Urinary bladder (tissue), 4 donors: Measurements from ENCODE around the gene GPR3. TPM values are rescaled to one million over a fixed set of nuclear protein-coding genes. Genes with fewer than 3 reads are reported as not detected.
A peak's percentile ranks its signal among the peaks of the same experiment; 100 is the strongest.

Experiments used
- DNase-seq: peaks from one replicate; pipeline ENCODE4 v3.0.0-alpha.2; 2015; ENCODE audit errors: extremely low spot score
- H3K27ac ChIP-seq: one replicate; pipeline ENCODE4 v1.5.1; 2013; ENCODE audit warnings: low read depth, mild to moderate bottlenecking, moderate library complexity
- H3K36me3 ChIP-seq: one replicate; pipeline ENCODE4 v1.6.1; 2013; ENCODE audit warnings: mild to moderate bottlenecking, moderate library complexity; ENCODE audit not compliant: insufficient read depth
- H3K4me1 ChIP-seq: one replicate; pipeline ENCODE4 v1.6.1; 2013; ENCODE audit warnings: mild to moderate bottlenecking, moderate library complexity; ENCODE audit not compliant: insufficient read depth
- H3K4me3 ChIP-seq: one replicate; pipeline ENCODE4 v1.5.1; 2013; ENCODE audit warnings: low read depth, low read length
- WGBS: extraction: QIAGEN DNeasy Blood & Tissue Kit; methylation state at CpG from one replicate; pipeline ENCODE4 v1.1.7; 2013; 5-methylcytosine and 5-hydroxymethylcytosine counted together
- polyA plus RNA-seq: library from polyadenylated mRNA; stranded (reverse); fragments of 200-250 nt; gene quantifications from one replicate; pipeline ENCODE4 v1.2.3, GENCODE V29; 2013
- total RNA-seq: library from RNA; depleted of rRNA; stranded (reverse); fragments of >200 nt; gene quantifications from one replicate; pipeline ENCODE4 v1.2.3, GENCODE V29; 2014
- donor health status: healthy with polysubstance abuse.
- donor health status: healthy.

GPR3 gene
- total and polyA plus RNA-seq, 2 donors = 0.16 to 1.8 TPM

DNA sequence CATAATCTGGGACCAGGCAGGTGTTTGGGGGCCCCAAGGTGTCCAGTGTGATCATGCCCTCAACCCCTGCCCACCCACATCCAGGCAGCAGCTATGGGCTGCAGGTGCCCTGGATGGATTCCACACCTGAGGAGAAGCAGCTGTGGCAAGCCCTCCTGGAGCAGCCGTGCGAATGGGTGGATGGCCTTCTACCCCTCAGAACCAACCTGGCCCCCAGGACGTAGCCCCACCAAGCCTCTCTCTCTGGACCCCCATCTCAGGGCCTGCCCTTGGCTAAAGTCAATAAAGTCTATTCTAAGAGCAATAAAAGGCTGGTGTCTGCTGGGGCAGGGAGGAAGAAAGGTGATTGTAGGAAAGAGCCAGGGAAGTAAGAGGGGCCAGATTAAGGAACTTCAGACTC lies 38.8 kb upstream of the GPR3 start:
- WGBS = 89% methylated on average over 3 of the region's 3 CpGs

DNA sequence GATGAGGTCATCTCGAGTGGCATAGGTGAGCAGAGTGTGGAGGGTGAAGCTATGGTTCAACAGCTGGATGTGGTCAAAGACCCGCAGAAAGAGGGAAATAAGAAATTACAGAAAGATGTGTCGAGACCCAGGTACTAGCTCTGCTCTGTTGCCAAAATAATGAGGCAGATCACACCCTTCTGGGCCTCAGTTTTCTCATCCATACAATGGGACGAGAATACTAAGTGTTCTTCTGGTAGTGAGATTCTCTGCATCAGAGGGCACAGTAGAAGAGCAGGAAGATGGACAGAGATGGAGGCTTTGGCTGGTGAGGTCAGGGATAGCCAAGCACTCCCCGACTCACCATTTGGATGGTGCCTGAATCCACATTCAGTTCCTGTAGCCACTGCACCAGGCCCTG lies 36.7 kb upstream of the GPR3 start:
- Histone ChIP-seq H3K27ac (no peak overlapping the region), H3K36me3 (no peaks in the 10 kb centered on the region), H3K4me1 (no peaks in the 10 kb centered on the region), H3K4me3 (no peak overlapping the region)
- DNase-seq = no peak
- 94% methylated on average over 5 of the region's 5 CpGs for WGBS

More for the DNA sequence above, 38.8 kb upstream of the GPR3 start:
- Histone ChIP-seq H3K4me1 (no peaks in the 10 kb centered on the region), H3K36me3 (no peaks in the 10 kb centered on the region), H3K4me3 (no peak overlapping the region), H3K27ac (no peak overlapping the region)
- DNase-seq = no peak

DNA sequence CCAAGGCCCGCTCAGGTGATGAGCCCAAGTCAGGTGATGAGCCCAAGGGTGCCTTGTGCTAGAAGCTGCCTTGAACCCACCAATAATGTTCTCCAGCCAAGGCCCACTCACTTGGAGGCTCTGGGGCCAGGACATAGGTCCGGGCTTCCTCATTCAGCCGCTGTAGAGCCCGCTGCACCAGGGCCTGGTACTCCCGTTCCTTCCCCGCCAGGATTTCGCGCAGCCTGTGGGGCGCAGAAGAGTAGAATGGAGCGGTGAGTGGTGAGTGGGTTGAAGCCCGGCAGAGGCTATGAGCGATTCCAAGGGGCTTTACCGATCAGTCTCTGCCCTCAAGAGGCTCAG lies 36.2 kb upstream of the GPR3 start:
- H3K4me1 ChIP-seq = no peaks in the 10 kb centered on the region
- 87% methylated on average over 13 of the region's 13 CpGs for WGBS
- DNase-seq = no peak
- no peaks in the 10 kb centered on the region for H3K36me3 ChIP-seq
- H3K4me3 ChIP-seq = no peak overlapping the region
- no peak overlapping the region for H3K27ac ChIP-seq

DNA sequence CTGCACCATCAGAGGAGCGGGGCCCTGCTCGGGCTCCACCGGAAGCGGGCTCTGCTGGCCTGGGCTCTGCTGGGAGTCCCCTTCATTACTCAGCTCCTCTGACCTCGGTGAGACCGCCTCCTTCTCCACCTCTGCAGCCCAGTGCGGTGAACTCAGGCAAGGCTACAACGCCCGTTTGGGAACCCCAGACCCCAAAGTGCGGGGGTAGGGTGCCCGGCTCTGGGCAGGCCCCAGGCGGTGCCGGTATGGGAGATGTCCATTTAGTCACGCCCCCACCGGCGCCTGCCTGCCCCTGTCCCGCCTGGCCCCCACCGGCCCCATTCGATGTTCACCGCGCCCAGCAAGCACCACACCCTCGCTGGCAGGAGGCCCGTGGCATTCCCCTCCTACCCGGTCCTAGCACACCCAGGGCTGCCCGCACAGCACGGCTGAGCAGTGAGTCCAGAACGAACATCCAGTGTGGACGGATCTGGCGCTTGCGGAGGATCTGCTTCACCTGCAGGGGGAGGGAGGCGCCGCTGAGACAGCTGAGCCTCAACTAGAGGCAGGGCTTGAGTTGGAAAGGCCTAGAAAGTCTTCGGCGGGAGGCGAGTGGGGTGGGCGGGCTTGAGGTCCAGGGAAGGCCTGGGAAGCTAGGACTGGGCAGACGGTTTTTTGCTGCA lies 35.7 kb upstream of the GPR3 start:
- DNase-seq = no peak
- no peaks in the 10 kb centered on the region for H3K36me3 ChIP-seq
- no peak overlapping the region for H3K27ac ChIP-seq
- H3K4me3 ChIP-seq = no peak overlapping the region
- H3K4me1 ChIP-seq = no peaks in the 10 kb centered on the region
- WGBS = 76% methylated on average over 37 of the region's 37 CpGs

DNA sequence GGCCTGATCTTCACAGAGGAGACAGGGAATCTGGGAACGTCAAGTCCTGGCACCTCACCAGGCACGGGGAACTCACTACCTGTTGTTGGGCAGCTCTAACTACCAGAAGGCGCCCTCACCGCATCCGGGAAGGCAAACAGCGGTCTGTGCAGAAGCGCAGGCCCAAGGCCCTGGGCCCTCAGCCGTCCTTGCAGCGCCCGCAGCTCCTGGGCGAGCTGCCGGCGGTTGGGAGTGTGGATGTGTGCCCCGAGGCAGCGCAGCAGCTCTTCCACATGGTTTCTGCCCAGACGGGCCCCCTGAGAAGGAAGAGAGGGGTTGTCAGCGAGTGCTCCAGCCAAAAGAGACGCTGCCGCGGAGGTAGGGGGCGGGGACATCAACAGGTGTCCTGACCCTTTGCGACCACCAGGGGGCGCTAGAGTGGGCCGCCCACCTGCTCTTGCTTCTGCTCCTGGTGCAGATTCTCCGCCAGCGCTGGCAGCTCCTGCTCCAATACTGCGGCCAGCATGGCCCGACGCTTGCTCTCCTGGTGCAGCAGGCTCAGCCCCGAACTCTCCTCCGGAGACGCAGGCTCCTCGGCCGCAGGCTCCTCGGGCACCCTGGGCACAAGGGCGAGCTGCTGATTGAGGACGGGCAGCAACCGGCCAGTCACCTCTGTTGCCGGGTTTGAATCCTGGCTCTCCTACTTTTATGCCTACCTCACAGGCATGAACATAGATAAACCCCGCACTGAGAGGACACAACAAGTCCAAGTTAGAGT lies 35.0 kb upstream of the GPR3 start:
- no peak overlapping the region for H3K4me3 ChIP-seq
- H3K4me1 ChIP-seq = no peaks in the 10 kb centered on the region
- H3K27ac ChIP-seq = peak overlapping the region; percentile 47
- 39% methylated on average over 40 of the region's 40 CpGs for WGBS
- DNase-seq = no peak
- no peaks in the 10 kb centered on the region for H3K36me3 ChIP-seq

DNA sequence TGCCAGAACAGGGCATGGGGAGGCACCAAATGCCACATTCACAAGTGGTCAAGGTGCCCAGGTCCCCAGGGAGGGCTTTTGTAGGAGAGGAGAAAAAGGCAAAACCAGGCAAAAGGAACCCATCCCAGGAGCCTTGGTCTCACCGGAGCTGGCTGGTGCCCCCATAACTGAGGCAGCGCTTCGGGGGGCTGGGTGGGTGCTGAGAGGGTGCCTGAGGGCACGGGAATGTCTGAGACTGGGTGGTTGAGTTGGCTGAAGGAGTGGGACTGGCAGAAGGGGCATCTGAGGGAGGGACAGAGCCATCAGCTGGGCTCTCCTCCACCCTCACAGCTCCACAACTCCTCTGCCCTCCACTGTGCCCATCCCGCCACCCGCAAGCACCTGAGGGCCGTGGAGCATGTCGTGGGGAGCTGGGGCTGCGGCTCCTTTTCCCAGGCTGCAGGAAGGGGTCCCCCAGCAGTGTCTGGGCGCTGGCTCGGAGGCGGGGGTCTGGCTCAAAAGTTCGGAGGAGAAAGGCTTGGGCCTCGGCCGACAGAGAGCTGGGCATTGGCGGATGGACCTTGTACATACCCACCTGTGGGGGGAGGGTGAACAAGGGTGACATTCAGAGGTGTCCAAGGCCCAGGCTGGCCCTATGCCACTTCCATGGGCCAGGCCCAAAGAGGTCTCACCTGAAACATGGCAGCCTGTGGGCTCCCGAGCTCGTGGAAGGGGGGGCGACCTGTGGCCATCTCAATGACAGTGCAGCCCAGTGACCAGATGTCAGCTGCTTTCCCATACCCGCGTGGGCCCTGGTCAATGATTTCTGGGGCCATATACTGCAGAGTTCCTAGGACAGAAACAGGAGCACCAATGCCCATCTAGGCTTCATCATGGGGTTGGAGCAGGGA lies 34.1 kb upstream of the GPR3 start:
- Histone ChIP-seq H3K27ac (no peak overlapping the region), H3K4me3 (no peak overlapping the region), H3K4me1 (no peaks in the 10 kb centered on the region), H3K36me3 (no peaks in the 10 kb centered on the region)
- 97% methylated on average over 21 of the region's 21 CpGs for WGBS
- DNase-seq = no peak

DNA sequence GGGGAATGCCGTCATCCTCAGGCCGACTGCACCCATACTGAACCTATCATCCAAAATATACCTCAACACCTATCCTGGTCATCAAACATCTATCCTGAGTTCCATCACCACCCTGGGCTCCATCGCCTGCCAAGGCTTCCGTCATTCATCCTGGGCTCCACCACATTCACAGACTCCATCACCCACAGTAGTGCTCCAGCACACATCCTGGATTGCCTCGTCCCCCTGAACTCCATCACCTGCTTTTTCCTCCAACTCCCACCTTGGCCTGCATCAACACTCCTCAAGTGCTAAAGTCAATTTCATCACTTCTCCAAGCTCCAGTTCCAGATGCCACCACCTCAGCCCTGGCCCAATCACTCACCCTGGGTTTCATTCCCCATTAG lies 33.5 kb upstream of the GPR3 start:
- Histone ChIP-seq H3K36me3 (no peaks in the 10 kb centered on the region), H3K4me3 (no peak overlapping the region), H3K27ac (no peak overlapping the region), H3K4me1 (no peaks in the 10 kb centered on the region)
- DNase-seq = no peak
- 99% methylated on average over 5 of the region's 5 CpGs for WGBS

DNA sequence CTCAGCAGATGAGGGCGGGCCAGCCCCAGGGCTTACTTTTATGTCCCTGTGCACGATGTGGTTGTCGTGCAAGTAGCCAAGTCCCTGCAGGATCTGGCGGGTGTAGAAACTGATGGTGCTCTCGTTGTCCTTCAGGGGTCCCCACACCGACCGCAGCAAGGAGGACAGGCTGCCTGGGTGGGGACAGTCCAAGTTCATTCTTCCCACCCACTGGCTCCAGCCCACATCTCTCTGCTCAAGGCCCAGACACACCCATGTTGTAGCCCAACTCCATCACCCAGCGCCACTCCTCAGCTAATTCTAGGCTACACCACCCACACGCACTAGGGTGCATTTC lies 32.6 kb upstream of the GPR3 start:
- Histone ChIP-seq H3K27ac (no peak overlapping the region), H3K36me3 (no peaks in the 10 kb centered on the region), H3K4me1 (no peaks in the 10 kb centered on the region), H3K4me3 (no peak overlapping the region)
- 74% methylated on average over 9 of the region's 9 CpGs for WGBS
- no peak for DNase-seq

DNA sequence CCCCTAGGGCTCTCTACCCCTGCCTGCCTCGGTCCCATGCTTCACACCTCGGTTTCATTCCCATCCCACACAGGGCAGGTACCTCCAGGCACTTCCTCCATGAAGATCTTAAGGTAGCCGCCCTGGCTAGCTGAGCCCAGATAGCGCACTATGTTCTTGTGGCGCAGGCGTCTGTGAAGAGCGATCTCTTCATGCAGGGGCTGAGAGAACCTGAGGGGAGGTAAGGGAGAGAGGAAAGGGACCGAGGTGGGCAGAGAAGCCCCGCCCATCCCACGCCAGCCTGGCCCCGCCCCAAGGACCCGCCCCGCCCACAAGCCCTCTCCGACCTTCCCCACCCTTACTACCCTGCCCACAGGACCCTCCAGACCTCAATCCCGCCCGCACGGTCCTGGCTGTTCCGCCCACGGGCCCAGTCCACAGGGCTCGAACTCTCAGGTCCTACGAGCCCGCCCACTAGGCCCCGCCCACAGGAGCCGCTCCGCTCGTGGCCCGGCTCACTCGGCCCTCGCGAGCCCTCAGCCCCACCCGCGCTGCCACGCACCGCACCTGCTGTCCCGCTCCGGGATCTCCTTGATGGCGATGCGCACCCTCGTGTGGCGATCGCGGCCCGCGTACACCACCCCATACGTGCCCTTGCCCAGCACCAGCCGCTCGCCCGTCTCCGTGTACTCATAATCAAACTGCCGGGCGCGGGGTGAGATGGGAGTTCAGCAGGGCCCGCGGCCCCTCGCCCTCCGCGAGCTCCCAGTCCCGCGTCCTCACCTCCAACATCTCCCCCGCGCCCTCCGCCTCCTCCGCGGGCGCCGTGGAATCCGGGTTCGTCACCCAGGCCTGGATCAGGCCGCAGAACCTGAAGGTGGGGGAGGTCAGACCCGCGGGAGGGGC lies 32.0 kb upstream of the GPR3 start:
- no peaks in the 10 kb centered on the region for H3K36me3 ChIP-seq

DNA sequence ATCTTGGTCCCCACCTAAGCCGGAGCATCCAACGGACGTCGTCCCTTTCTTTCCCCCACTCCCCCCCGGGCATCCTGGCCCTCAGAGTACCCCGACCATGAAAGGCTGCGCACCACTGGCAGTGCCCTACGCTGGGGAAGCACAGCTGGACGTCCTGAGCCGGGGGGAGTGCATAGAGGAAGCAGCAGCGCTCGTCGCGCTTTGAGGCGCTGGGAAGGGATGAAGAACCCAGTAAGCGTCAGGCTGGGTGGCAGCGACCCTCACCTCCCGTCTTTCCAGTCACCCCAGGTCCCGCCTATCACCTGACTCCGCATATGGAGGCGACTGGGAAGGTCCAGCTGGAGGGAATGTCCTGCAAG lies 31.4 kb upstream of the GPR3 start:
- Histone ChIP-seq H3K36me3 (no peaks in the 10 kb centered on the region), H3K4me3 (no peak overlapping the region), H3K4me1 (no peaks in the 10 kb centered on the region), H3K27ac (no peak overlapping the region)
- DNase-seq = no peak
- 81% methylated on average over 21 of the region's 21 CpGs for WGBS

More for the DNA sequence above, 32.0 kb upstream of the GPR3 start:
- no peak overlapping the region for H3K4me3 ChIP-seq
- WGBS = 41% methylated on average over 71 of the region's 71 CpGs
- no peak overlapping the region for H3K27ac ChIP-seq
- H3K4me1 ChIP-seq = no peaks in the 10 kb centered on the region
- DNase-seq = no peak

DNA sequence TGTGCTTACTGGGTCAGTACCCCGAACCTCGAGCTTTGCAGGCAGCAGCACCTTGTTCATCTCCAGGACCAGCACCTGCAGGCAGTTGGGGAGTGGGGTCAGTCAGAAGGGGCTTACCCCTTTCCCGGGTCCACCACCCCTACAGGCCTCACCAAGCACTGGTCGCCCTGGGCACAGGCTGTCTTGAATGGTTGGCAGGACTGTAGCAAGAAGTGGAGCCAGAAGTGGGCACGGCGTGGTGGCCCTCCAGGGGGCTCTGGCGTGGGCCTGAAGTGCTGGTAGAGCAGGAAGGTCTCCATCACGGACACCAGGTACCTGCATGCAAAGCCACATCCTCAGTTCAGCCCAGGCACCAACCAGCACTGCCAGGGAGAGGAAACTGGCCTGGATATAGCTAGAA lies 30.9 kb upstream of the GPR3 start:
- Histone ChIP-seq H3K27ac (no peak overlapping the region), H3K4me3 (no peak overlapping the region), H3K4me1 (no peaks in the 10 kb centered on the region), H3K36me3 (no peaks in the 10 kb centered on the region)
- no peak for DNase-seq
- WGBS = 96% methylated on average over 8 of the region's 8 CpGs

DNA sequence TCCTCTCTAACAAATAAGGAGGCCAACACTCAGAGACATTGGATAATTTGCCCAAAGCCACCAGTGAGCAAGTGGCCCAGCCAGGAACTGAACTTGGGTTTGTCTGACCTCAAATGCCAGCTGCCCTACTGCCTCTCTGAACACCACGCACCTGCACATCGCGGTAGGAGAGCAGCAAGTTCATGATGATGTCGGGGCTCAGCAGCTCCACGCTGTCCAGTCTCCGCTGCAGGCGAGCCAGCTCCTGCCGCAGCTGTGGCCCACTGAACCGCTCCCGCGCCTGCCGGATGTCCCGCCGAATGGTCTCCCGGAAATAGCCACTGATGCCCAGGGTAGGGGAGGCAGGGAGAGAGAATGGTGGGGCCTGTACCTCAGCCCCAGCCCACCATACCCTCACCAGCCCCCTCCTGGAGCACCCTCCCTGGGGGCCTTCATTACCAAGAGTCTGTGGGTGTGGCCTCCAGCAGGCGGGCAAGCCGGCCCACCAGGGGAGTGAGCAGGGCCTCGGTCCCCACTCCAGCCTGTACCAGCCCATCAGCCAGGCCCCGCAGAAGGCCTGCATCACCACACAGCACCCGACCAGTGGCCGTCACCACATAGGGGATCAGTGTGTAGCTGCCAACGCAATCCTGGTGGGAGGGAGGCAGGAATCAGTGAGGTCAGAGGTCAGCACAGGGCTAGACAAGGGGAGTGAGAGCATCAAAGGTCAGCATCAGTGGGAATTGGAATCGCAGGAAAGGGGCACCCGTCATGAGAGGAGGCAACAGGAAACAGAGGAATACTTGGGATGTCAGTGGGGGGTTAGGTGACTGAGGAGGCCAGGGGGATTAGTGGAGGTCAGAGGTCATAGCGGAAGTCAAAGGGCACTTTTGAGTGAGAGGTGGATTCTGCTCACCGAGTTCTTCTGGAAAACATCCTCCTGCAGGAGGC lies 28.4 kb upstream of the GPR3 start:
- Histone ChIP-seq H3K4me3 (no peak overlapping the region), H3K36me3 (no peaks in the 10 kb centered on the region), H3K4me1 (no peaks in the 10 kb centered on the region), H3K27ac (no peak overlapping the region)
- WGBS = 85% methylated on average over 26 of the region's 26 CpGs
- DNase-seq = no peak
